NCI-H2227 treated with DMSO at 0.1 percent for 48 hours (cell line): ENCODE data around the gene BCAN.
A peak's percentile ranks its signal among the peaks of the same experiment; 100 is the strongest.
"Not testable (repeated sequence)": the region's sequence is repeated elsewhere in the genome, so short reads cannot be mapped to it uniquely, and the experiment has no call there.

Source experiments
- DNase-seq: peaks from one replicate; lab custom pipeline; 2025; lab: John Stamatoyannopoulos, UW

BCAN gene

GRCh38 chr1:156616463-156616862, 25.5 kb upstream of the BCAN start:
- DNase-seq = peak; percentile 87

DNA sequence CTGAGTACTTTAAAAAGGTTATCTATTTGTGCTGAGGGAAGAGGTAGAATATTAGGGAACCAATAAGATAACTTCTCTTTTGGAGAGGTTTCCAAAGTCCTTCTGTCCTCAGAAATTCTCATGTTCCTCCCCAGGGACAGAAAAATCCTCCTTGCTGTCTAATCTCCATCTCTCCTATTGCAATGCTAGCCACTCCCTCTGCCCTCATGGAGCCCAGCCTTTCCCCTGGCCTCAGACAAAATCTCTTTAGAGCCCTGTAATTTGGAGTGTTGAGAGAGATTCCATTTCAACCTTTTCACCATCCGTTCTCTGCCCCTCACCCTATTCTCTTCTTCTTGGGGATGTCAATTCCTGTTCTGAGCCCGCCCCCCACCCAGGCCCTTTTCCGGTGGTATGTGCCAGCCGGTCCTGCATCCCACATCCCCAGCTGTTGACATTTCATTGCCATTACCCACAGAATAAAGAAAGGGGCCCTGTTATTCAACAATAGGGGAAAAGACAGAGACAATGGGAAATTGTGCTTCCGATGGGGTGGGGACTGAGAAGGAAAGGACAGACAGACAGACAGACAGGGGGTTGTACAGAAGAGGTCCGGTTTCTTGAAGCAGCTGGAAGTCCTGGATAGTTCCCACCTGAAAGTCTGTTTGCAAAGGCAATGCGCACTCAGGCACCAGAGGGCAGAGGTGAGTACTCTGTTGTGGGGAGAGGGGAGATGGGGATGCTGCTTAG, 22.9 kb upstream of the BCAN start, which contains the start of gene HAPLN2:
Gene HAPLN2 (plus strand): TSS at position 563 of the 729 bp plus-strand sequence. CDS start 4,076 bp downstream, outside the sequence.
- DNase-seq = peak; percentile 28

DNA sequence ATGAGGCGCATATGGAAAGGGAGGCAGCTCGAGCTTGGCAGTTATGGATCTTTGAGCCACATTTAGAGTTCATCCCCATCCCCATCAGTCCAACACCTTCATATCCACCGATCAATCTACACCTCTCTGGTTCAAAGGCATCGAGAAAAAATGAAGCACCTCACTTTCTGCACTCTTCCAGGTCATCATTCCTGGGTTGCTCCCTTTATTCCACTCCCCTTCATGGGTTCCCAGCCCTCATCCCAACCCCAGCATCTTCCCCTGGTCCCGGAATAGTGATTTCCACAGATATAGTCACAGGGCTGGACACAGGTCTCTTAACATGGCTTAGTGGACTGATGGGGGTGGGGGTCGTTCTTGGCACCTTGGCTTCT, 22.3 kb upstream of the BCAN start:
- DNase-seq = no peak

DNA sequence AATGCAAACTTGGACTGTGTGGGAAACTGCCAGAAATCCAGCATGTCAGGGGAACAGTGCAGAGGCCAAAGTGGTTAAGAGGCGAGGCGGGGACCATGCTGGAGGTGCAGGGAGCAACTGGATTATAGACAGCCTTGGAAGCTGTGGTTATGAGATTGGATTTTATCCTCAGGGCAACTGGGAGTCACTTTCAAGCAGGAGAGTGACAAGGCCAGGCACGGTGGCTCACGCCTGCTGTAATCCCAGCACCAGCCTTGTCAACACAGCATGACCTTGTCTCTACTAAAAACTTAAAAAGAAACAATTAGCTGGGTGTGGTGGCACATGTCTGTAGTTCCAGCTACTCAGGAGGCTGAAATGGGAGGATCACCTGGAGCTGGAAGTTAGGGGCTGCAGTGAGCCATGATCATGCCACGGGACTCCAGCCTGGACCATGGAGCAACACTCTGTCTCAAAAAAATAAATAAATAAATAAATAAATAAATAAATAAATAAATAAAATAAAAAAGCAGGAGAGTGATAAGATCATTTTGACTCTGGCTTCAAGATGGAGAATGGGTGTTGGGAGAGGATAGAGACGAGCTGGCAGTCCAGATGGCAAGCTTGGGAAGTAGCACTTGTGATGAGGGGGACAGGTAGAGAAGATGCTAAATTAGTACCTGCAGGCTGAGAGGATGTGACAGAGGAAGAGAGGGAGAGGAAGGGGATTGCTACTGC, 19.2 kb upstream of the BCAN start:
- no peak for DNase-seq

DNA sequence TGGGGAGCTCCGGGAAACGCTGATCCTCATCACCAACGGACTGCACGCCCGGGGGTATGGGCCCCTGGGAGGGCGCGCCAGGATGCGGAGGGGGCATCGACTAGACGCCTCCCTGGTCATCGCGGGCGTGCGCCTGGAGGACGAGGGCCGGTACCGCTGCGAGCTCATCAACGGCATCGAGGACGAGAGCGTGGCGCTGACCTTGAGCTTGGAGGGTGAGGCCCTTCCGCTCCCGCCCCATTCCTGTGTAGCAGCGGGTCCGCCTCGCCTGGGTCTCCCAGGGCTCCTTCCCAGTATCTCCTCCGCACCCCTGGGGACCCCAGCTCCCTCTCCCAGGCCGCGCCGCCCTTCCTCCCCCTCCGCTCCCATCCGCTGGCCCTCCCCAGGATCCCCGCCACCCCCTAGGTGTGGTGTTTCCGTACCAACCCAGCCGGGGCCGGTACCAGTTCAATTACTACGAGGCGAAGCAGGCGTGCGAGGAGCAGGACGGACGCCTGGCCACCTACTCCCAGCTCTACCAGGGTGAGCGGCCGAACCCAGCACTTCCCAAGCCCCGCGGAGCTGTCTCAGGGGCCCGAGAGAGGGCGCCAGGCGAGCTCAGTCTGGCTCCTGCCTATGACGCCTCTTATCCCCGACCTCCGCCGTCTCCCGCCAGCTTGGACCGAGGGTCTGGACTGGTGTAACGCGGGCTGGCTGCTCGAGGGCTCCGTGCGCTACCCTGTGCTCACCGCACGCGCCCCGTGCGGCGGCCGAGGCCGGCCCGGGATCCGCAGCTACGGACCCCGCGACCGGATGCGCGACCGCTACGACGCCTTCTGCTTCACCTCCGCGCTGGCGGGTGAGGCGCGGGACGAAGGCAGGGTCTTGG, 17.7 kb upstream of the BCAN start:
- DNase-seq = peak; percentile 19

DNA sequence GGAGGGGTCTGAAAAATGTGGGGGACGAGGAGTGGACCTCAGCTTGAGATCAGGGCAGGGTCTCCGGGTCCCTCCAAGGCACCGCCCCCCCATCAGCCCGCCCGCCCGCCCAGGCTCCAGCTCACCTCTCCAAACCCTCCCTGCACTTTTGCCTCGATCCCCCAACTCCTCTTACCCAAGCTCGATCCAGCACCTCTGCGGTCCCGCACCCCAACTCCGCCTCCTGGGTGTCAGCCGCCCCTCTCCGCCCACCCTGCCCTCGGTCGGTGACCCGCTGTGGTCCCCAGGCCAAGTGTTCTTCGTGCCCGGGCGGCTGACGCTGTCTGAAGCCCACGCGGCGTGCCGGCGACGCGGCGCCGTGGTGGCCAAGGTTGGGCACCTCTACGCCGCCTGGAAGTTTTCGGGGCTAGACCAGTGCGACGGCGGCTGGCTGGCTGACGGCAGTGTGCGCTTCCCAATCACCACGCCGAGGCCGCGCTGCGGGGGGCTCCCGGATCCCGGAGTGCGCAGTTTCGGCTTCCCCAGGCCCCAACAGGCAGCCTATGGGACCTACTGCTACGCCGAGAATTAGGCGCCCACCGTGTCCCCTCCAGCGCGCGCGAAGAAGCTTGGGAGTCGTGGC, 17.0 kb upstream of the BCAN start:
- DNase-seq = no peak

DNA sequence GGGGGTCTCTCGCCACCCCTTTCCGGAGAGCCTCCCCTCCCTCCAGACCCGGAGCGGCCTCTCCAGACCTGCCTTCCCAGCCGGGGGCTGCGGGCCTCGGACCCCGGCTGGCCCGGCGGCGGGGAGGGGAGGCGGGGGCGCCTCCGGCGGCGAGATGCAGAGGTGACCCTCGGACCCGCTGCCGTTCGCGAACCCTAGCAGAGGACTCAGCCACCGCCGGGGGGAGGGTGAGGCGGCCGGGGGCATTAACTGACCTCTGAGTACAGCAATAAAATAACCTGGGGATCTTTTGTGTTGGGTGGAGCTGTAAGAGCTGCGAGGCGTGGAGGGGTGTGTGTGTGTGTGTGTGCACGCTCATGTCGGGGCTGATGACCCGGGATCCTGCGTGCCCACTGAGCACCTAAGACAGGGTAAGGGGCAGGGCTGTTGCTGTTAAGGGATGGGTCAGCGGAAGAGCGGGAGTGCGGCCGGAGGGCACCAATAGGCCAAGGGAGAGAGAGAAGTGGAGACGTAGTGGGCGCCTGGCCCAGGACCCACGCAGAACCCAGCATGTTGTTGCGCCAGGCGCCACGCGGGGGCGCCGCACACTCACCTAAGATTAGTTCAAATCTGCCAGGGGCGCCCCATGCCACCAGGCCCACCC, 16.4 kb upstream of the BCAN start:
- no peak for DNase-seq

- DNase-seq = peak; percentile 16
These were observed 15.9 kb upstream of the BCAN start for GRCh38 chr1:156626079-156626438.

DNA sequence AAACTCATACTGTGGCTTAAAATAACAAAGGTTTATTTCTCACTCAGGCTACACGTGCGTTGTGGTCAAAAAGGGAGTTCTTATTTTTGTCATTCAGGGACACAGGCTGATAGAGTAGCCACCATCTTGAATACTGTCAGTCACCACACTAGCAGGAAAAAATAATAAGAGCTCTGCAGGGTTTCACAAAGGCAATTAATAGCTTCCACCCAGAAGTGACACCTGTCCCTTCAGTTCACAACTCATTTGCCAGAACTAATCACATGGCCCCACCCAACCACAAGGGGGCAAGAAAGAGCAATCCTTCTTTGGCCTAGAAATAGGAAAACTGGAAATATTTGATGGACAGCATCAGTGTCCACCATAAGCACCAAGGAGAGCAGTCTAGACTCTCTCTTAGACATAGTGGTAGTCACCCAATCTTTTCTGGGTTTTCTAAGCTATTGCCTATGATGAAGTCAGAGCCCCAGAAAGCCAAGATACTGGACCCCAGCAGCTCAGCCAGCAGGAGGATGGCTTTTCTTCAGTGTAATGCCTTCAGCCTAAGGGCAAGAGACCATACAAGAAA, 14.5 kb upstream of the BCAN start:
- DNase-seq = peak; percentile 57

- no peak for DNase-seq
These were observed 12.0 kb upstream of the BCAN start for GRCh38 chr1:156629823-156630449.

GRCh38 chr1:156631152-156631551, 10.8 kb upstream of the BCAN start:
- not testable (repeated sequence) for DNase-seq

DNA sequence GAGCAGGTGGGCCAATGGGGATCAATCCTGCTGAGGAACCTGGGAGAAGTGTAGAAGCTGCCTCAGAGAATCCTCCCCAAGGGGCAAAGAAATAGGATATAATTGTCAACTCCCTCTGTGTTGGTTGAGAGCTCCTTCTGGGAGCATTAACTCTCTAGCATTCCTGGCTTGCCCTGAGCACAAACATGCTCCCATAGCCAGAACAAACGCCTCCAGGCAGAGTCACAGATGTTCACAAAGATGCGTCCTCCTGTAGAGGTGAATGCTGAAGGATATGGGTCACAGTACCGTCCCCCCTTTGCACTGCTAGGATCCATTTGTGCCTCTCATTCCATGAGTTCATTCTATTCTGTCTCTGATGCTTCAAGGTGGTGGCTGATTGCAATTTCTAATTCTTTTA, 9.6 kb upstream of the BCAN start:
- no peak for DNase-seq

GRCh38 chr1:156638189-156638985, 3.5 kb upstream of the BCAN start:
- no peak for DNase-seq

GRCh38 chr1:156639601-156640101, 2.3 kb upstream of the BCAN start:
- no peak for DNase-seq

DNA sequence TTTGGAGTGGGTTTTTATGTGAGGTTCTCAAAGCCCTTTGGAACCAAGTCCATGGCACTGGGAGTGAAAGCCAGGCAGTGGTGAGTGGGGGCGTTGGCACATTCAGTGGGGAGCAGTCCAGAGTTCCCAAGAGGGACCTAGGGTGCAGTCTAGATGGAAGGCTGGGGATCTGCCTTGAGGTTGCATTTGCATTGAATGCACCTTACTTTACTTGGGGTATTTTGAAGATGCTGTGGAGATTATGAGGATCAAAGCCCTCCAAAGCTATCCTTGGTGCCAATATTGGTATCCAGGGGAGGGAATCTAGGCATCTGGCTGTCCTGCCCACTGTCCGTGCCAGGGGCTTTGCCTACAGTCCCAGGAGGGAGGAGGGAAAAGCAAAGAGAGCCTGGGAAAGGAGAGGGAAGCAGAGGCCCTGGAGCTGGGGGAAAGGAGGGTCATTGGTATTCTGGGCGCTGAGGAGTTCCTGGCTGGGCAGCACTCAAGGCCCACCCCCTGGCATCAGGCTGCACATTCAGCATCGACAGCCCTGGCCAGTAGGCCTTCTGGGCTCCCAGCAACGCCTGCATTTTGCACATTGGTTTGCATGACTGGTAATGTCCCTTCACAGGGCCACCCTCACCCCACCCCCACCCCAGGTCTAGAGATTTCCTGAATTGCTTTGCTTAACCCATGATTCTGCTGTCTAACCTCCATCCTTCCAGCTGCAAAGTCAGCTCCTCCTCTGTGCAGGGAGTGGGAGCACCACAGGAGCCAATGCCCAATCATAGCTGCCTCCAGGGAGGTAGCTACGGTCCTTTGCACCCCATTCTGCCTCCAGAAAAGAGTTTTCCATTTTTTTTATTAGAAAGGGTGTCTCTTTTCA, 843 bp upstream of the BCAN start:
- no peak for DNase-seq

- DNase-seq = no peak
These were observed 540 bp downstream of the BCAN start for GRCh38 chr1:156642265-156643048.

- no peak for DNase-seq
These were observed 1.3 kb downstream of the BCAN start for GRCh38 chr1:156643049-156643777.

DNA sequence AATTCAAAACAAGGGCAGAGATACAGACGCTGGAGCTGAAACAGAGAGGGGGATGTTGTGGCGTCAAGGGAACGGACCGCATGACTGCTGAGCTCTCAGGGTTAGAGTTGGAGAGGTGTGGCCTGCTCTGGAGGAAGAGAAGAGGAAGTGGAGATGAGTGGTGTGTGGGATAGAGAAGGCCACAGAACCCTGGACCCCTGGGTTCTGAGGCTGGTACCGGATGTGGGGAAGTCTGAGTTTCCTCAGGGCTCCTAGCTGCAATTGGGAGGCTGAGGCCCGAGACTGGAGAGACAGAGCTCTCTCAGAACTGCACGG, 1.8 kb downstream of the BCAN start:
- DNase-seq = no peak
